ENCODE results near the gene ZNF865.
"Not testable (repeated sequence)": the region's sequence is repeated elsewhere in the genome, so short reads cannot be mapped to it uniquely, and the experiment has no call there.

The ZNF865 gene

GRCh38 chr19:55579766-55580621 lies 25.5 kb upstream of the ZNF865 start:
- Histone ChIP-seq H3K4me3 (ENCODE audit: low read depth, low read length) (peak overlapping the region; percentile 90), H3K9me3 (ENCODE audit: control insufficient read depth, insufficient read depth, low read depth, low read length) (no peaks in the 10 kb centered on the region), H3K36me3 (ENCODE audit: control insufficient read depth, insufficient read depth, low read length) (peaks cover 16% of the 10 kb centered on the region), H3K4me1 (ENCODE audit: control insufficient read depth, insufficient read depth, low read length) (no peaks in the 10 kb centered on the region), H3K27me3 (ENCODE audit: control insufficient read depth, insufficient read depth, low read length) (no peaks in the 10 kb centered on the region), H3K27ac (ENCODE audit: low read depth, low read length) (peak overlapping the region; percentile 88), H3K9ac (ENCODE audit: low read length) (peak overlapping the region; percentile 79)

DNA sequence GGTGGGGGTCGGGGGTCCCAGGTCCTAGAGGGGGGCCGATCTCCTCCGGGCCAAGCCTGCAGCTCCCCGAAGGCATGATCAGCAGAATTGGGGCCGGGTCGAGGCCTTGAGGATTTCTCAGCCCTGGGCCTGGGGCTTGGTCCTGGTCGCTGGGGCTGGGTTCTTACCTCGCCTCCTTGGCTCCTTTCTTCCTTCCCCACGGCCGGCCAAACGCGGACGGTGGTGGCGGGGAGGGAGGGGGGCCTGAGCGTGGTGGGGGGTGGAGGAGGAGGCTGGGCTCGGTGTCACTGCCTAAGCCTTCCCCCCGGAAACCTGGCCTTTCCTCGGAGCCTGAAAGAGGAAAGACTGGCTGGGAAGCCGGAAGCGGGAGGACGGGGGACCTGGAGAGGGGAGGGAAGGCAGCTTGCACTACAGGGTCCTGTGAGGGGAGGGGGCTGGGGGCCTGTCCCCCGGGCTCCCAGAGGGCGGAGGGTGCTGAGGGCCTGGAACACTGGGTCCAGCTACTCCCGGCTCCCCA lies 24.8 kb upstream of the ZNF865 start, which contains the start of gene ZNF579:
TSS of gene ZNF579 (minus strand) at position 221 of the 517 bp plus-strand sequence. CDS start 1,209 bp downstream, outside the sequence.
- Histone ChIP-seq H3K9ac (ENCODE audit: low read length) (peak within 1 kb of the TSS; percentile 79), H3K4me3 (ENCODE audit: low read depth, low read length) (peak within 1 kb of the TSS; percentile 90), H3K27me3 (ENCODE audit: control insufficient read depth, insufficient read depth, low read length) (no peaks in the 10 kb centered on the region), H3K9me3 (ENCODE audit: control insufficient read depth, insufficient read depth, low read depth, low read length) (no peaks in the 10 kb centered on the region), H3K36me3 (ENCODE audit: control insufficient read depth, insufficient read depth, low read length) (peaks cover 16% of the 10 kb centered on the region), H3K4me1 (ENCODE audit: control insufficient read depth, insufficient read depth, low read length) (0 out of 2 replicates have a peak, but pooled peaks cover 2% of the 10 kb centered on the region), H3K27ac (ENCODE audit: low read depth, low read length) (peak within 1 kb of the TSS; percentile 88)

- Histone ChIP-seq H3K27me3 (ENCODE audit: control insufficient read depth, insufficient read depth, low read length) (no peaks in the 10 kb centered on the region), H3K27ac (ENCODE audit: low read depth, low read length) (no peak overlapping the region), H3K4me1 (ENCODE audit: control insufficient read depth, insufficient read depth, low read length) (0 out of 2 replicates have a peak, but pooled peaks cover 2% of the 10 kb centered on the region), H3K4me3 (ENCODE audit: low read depth, low read length) (peak overlapping the region; percentile 90), H3K9me3 (ENCODE audit: control insufficient read depth, insufficient read depth, low read depth, low read length) (no peaks in the 10 kb centered on the region), H3K9ac (ENCODE audit: low read length) (no peak overlapping the region), H3K36me3 (ENCODE audit: control insufficient read depth, insufficient read depth, low read length) (peaks cover 16% of the 10 kb centered on the region)
Measured at GRCh38 chr19:55581145-55581822, 24.2 kb upstream of the ZNF865 start.

DNA sequence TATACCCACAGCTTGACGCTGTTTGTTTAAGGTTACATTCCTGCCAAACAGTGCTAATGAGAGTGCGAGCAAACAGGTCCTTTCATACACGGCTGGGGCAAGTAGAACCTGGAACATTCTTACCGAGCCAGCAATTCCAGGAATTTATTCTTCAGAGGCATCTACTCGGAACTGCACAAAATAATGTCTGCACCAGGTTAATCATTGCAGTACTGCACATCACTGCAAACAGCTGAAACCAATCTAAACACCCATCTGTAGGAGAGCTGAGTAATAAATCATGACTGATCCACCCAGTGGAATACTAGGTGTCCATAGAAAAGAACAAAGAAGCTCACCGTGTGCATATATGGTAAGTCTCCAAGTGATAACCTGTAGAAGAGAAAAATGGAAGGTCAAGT lies 23.6 kb upstream of the ZNF865 start:
- Histone ChIP-seq H3K4me3 (ENCODE audit: low read depth, low read length) (no peak overlapping the region), H3K4me1 (ENCODE audit: control insufficient read depth, insufficient read depth, low read length) (0 out of 2 replicates have a peak, but pooled peaks cover 2% of the 10 kb centered on the region), H3K36me3 (ENCODE audit: control insufficient read depth, insufficient read depth, low read length) (peaks cover 13% of the 10 kb centered on the region), H3K9me3 (ENCODE audit: control insufficient read depth, insufficient read depth, low read depth, low read length) (no peaks in the 10 kb centered on the region), H3K27me3 (ENCODE audit: control insufficient read depth, insufficient read depth, low read length) (no peaks in the 10 kb centered on the region), H3K27ac (ENCODE audit: low read depth, low read length) (no peak overlapping the region), H3K9ac (ENCODE audit: low read length) (no peak overlapping the region)

DNA sequence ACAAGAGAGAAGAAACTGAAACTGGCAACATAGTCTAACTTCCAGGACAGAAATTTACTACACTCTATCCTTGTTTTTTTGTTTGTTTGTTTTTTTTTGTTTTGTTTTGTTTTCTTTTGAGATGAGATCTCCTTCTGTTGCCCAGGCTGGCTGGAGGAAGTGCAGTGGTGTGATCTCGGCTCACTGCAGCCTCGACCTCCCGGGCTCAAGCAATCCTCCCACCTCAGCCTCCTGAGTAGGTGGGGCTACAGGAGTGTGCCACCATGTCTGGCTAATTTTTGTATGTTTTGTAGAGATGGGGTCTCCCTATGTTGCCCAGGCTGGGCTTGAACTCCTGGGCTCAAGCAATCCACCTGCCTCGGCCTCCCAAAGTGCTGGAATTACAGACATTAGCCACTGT lies 23.2 kb upstream of the ZNF865 start:
- not testable (repeated sequence) for H3K4me1 ChIP-seq (ENCODE audit: control insufficient read depth, insufficient read depth, low read length); H3K27ac ChIP-seq (ENCODE audit: low read depth, low read length); H3K4me3 ChIP-seq (ENCODE audit: low read depth, low read length); H3K9me3 ChIP-seq (ENCODE audit: control insufficient read depth, insufficient read depth, low read depth, low read length); H3K27me3 ChIP-seq (ENCODE audit: control insufficient read depth, insufficient read depth, low read length); H3K36me3 ChIP-seq (ENCODE audit: control insufficient read depth, insufficient read depth, low read length); H3K9ac ChIP-seq (ENCODE audit: low read length)

DNA sequence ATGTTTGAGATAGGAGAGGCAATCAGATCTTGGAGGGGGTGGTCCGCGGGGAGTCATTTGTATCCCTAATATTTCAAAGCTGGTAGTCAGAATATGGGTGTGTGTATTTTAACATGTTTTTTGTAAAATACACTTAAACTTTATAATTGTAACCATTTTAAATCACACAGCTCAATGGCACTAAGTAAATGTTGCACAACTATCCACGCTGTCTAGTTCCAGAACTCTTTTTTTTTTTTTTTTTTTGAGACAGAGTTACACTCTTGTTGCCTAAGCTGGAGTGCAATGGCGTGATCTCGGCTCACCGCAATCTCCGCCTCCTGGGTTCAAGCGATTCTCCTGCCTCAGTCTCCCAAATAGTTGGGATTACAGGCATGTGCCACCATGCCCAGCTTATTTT lies 21.6 kb upstream of the ZNF865 start:
- H3K9me3 ChIP-seq (ENCODE audit: control insufficient read depth, insufficient read depth, low read depth, low read length); H3K4me1 ChIP-seq (ENCODE audit: control insufficient read depth, insufficient read depth, low read length); H3K27me3 ChIP-seq (ENCODE audit: control insufficient read depth, insufficient read depth, low read length); H3K9ac ChIP-seq (ENCODE audit: low read length); H3K27ac ChIP-seq (ENCODE audit: low read depth, low read length); H3K36me3 ChIP-seq (ENCODE audit: control insufficient read depth, insufficient read depth, low read length); H3K4me3 ChIP-seq (ENCODE audit: low read depth, low read length): not testable (repeated sequence)

GRCh38 chr19:55584871-55585270 lies 20.6 kb upstream of the ZNF865 start:
- Histone ChIP-seq H3K9ac (ENCODE audit: low read length) (no peak overlapping the region), H3K27me3 (ENCODE audit: control insufficient read depth, insufficient read depth, low read length) (no peaks in the 10 kb centered on the region), H3K36me3 (ENCODE audit: control insufficient read depth, insufficient read depth, low read length) (no peaks in the 10 kb centered on the region), H3K9me3 (ENCODE audit: control insufficient read depth, insufficient read depth, low read depth, low read length) (no peaks in the 10 kb centered on the region), H3K4me3 (ENCODE audit: low read depth, low read length) (no peak overlapping the region), H3K27ac (ENCODE audit: low read depth, low read length) (no peak overlapping the region), H3K4me1 (ENCODE audit: control insufficient read depth, insufficient read depth, low read length) (0 out of 2 replicates have a peak, but pooled peaks cover 6% of the 10 kb centered on the region)

DNA sequence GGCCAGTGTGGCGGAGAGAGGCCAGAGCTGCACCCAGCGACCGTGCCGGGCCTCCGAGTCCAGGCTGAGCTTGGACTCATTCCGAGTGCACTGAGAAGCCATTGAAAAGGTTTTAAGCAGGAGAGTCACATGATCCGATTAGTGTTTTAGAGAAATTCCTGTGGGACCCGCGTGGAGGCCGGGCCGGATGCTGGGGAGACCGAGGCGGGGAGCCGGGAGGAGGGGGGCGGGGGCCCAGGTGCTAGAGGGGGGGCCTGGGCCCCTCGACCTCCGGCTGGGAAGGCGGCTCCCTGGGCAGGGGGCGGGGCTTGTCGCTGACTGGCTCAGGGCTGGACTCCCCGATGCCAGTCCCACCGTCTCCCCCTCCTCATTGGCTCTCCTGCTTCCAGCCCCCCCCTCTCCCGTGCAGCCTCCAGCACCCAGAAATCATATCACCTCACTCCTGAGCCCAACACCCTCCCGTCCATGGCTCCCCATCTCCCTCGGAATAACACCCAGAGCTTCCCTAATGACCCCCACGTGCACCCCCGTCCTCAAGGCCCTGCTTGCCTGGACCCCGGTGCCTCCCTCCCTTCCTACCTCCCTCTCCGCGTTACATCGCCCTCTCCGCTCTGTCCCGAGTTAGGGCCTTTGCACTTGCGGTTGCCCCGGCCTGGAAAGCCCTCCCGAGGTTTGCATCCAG lies 19.6 kb upstream of the ZNF865 start:
- Histone ChIP-seq H3K36me3 (ENCODE audit: control insufficient read depth, insufficient read depth, low read length) (no peaks in the 10 kb centered on the region), H3K4me3 (ENCODE audit: low read depth, low read length) (peak overlapping the region; percentile 80), H3K9me3 (ENCODE audit: control insufficient read depth, insufficient read depth, low read depth, low read length) (no peaks in the 10 kb centered on the region), H3K27me3 (ENCODE audit: control insufficient read depth, insufficient read depth, low read length) (no peaks in the 10 kb centered on the region), H3K9ac (ENCODE audit: low read length) (peak overlapping the region; percentile 56), H3K27ac (ENCODE audit: low read depth, low read length) (no peak overlapping the region), H3K4me1 (ENCODE audit: control insufficient read depth, insufficient read depth, low read length) (0 out of 2 replicates have a peak, but pooled peaks cover 9% of the 10 kb centered on the region)

DNA sequence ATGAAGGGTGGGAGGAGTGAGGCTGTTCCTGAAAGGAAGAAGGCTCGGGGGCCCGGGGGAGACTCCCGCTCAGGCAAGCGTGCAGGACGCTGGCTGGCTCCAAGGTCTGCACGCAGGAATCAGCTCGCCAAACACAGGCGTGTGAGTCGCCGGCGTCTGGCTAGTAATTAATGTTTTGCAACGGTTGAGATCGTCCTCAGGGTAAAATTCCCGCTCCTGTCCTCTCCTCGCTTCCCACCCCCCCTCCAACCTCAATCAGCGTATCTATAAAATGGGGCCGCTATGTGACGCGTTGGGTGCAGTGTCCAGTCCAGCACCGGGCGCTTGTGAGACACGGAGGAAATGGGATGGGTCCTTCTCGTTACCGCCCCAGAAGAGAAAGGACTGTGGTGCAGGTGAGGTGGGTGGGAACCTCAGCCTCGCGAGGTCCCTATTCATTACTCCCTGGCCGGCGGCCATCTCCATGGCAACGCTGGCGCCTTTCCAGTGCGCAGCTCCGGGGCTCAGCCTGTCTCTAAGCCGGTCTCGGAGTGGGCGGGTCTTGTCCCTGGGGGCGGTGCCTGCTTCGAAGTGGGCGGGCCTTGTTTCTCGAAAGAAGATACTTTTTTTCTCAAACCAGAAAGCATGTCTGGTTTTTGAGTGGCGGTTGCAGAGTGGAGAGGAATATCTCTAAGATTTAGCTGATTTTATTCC lies 18.3 kb upstream of the ZNF865 start:
- Histone ChIP-seq H3K36me3 (ENCODE audit: control insufficient read depth, insufficient read depth, low read length) (peaks cover under 1% of the 10 kb centered on the region; the same call in 1 of the 2 replicates), H3K27ac (ENCODE audit: low read depth, low read length) (no peak overlapping the region), H3K4me3 (ENCODE audit: low read depth, low read length) (peak overlapping the region; percentile 62), H3K9ac (ENCODE audit: low read length) (no peak overlapping the region), H3K27me3 (ENCODE audit: control insufficient read depth, insufficient read depth, low read length) (no peaks in the 10 kb centered on the region), H3K4me1 (ENCODE audit: control insufficient read depth, insufficient read depth, low read length) (peaks cover 14% of the 10 kb centered on the region; the same call in 1 of the 2 replicates), H3K9me3 (ENCODE audit: control insufficient read depth, insufficient read depth, low read depth, low read length) (no peaks in the 10 kb centered on the region)

GRCh38 chr19:55588738-55589137 lies 16.7 kb upstream of the ZNF865 start:
- Histone ChIP-seq H3K4me1 (ENCODE audit: control insufficient read depth, insufficient read depth, low read length) (peaks cover 14% of the 10 kb centered on the region; the same call in 1 of the 2 replicates), H3K9ac (ENCODE audit: low read length) (no peak overlapping the region), H3K36me3 (ENCODE audit: control insufficient read depth, insufficient read depth, low read length) (peaks cover 4% of the 10 kb centered on the region; the same call in 1 of the 2 replicates), H3K27me3 (ENCODE audit: control insufficient read depth, insufficient read depth, low read length) (no peaks in the 10 kb centered on the region), H3K4me3 (ENCODE audit: low read depth, low read length) (no peak overlapping the region), H3K9me3 (ENCODE audit: control insufficient read depth, insufficient read depth, low read depth, low read length) (no peaks in the 10 kb centered on the region), H3K27ac (ENCODE audit: low read depth, low read length) (no peak overlapping the region)
